H1 (cell line): ENCODE results near the gene UPF3A. TPM values are rescaled to one million over a fixed set of nuclear protein-coding genes. Genes with fewer than 3 reads are reported as not detected.

Source experiments
- CTCF ChIA-PET: fragments of 300-600 bp; sonication (Branson Sonifier 250); formaldehyde crosslinking; loops from one replicate; lab custom pipeline; 2021; ENCODE audit not compliant: partially characterized antibody; lab: Charles Lee
- POLR2A ChIA-PET: fragments of 300-600 bp; sonication (Branson Sonifier 250); formaldehyde crosslinking; loops from one replicate; lab custom pipeline; 2021; ENCODE audit warnings: inconsistent platforms; ENCODE audit not compliant: partially characterized antibody; lab: Charles Lee
- DNase-seq, 2 experiments: peaks; one replicate each; pipeline versions ENCODE4 v3.0.0 to v3.0.0-alpha.2; 2010 to 2022; ENCODE audit warnings: low spot score in 2 of 2, low read depth in 1 of 2, mixed read lengths in 1 of 2
- FAIRE-seq: peaks from 2 replicates; lab custom pipeline; 2011; peaks lifted over from hg19 to GRCh38; lab: Jason Lieb, UNC
- H2AFZ ChIP-seq: 2 replicates; pipeline ENCODE4 v1.8.1; 2012; ENCODE audit warnings: low read length, inconsistent platforms
- H2AK5ac ChIP-seq: 2 replicates; pipeline ENCODE4 v1.6.1; 2013; ENCODE audit warnings: low read depth, low read length
- H2BK120ac ChIP-seq: replicated peaks from 2 replicates; pipeline ENCODE3; 2013; ENCODE audit warnings: low read depth, low read length, inconsistent platforms
- H2BK12ac ChIP-seq: 2 replicates; pipeline ENCODE4 v1.6.1; 2013; ENCODE audit warnings: low read depth, low read length
- H2BK15ac ChIP-seq: 2 replicates; pipeline ENCODE4 v1.6.1; 2013; ENCODE audit warnings: low read length
- H2BK20ac ChIP-seq: 2 replicates; pipeline ENCODE4 v1.6.1; 2013; ENCODE audit warnings: low read length
- H2BK5ac ChIP-seq: 2 replicates; pipeline ENCODE4 v1.6.1; 2013; ENCODE audit warnings: low read depth, low read length
- H3K14ac ChIP-seq: 2 replicates; pipeline ENCODE4 v1.6.1; 2013; ENCODE audit warnings: inconsistent platforms; ENCODE audit not compliant: insufficient read length
- H3K18ac ChIP-seq: 2 replicates; pipeline ENCODE4 v1.6.1; 2013; ENCODE audit warnings: low read length; ENCODE audit errors: extremely low read depth
- H3K23ac ChIP-seq: 2 replicates; pipeline ENCODE4 v1.6.1; 2013; ENCODE audit warnings: inconsistent platforms; ENCODE audit not compliant: insufficient read length
- H3K23me2 ChIP-seq: 2 replicates; pipeline ENCODE4 v1.6.1; 2013; ENCODE audit warnings: low read depth, low read length
- H3K27ac ChIP-seq: 2 replicates; pipeline ENCODE4 v1.6.1; 2011; ENCODE audit warnings: low read depth, low read length, inconsistent platforms
- H3K27me3 ChIP-seq, 4 experiments: replicated peaks in 1 of 4; 1 replicate in 1 of 4; 2 replicates in 3 of 4; pipeline versions ENCODE4 v1.6.1 to v1.8.1; 2011 to 2013; ENCODE audit warnings: low read length in 3 of 4, mild to moderate bottlenecking in 3 of 4, inconsistent platforms in 2 of 4, mixed read lengths in 2 of 4, moderate library complexity in 1 of 4; ENCODE audit not compliant: control insufficient read depth in 3 of 4, insufficient read depth in 3 of 4; ENCODE audit errors: extremely low read depth in 1 of 4
- H3K36me3 ChIP-seq, 4 experiments: 2 replicates each; pipeline versions ENCODE4 v1.6.1 to v1.8.1; 2011 to 2013; ENCODE audit warnings: mild to moderate bottlenecking in 4 of 4, low read length in 3 of 4, moderate library complexity in 2 of 4, control low read depth in 1 of 4, inconsistent platforms in 1 of 4; ENCODE audit not compliant: insufficient read depth in 4 of 4, control insufficient read depth in 2 of 4
- H3K4ac ChIP-seq: replicated peaks from 2 replicates; pipeline ENCODE3; 2013; ENCODE audit warnings: low read length, low read depth, mixed read lengths, inconsistent platforms; ENCODE audit not compliant: insufficient read length
- H3K4me1 ChIP-seq, 4 experiments: replicated peaks in 1 of 4; 1 replicate in 1 of 4; 2 replicates in 3 of 4; pipeline versions ENCODE4 v1.6.1 to v1.8.1; 2011 to 2013; ENCODE audit warnings: low read length in 3 of 4, inconsistent platforms in 2 of 4, mixed read lengths in 1 of 4; ENCODE audit not compliant: insufficient read depth in 4 of 4, control insufficient read depth in 3 of 4
- H3K4me2 ChIP-seq, 2 experiments: 2 replicates each; pipeline versions ENCODE4 v1.6.1 to v1.8.1; 2011 to 2013; ENCODE audit warnings: low read depth in 2 of 2, low read length in 2 of 2, control low read depth in 1 of 2, inconsistent platforms in 1 of 2, mild to moderate bottlenecking in 1 of 2; ENCODE audit not compliant: insufficient read depth in 1 of 2
- H3K4me3 ChIP-seq, 4 experiments: fragments of 200-600, 300-600 bp in 1 of 4; sonication (generic), shearing (Covaris generic), sonication (Bioruptor Twin) in 1 of 4; 2 replicates each; pipeline versions ENCODE4 v1.5.1 to v1.8.1; 2011 to 2016; ENCODE audit warnings: low read length in 4 of 4, low read depth in 3 of 4, control low read depth in 2 of 4, inconsistent platforms in 2 of 4, mild to moderate bottlenecking in 2 of 4, mixed read lengths in 1 of 4, moderate library complexity in 1 of 4; ENCODE audit not compliant: insufficient read depth in 2 of 4; ENCODE audit errors: extremely low read depth in 1 of 4
- H3K56ac ChIP-seq: replicated peaks from 2 replicates; pipeline ENCODE3; 2013; ENCODE audit warnings: low read depth, mild to moderate bottlenecking, mixed read lengths, low read length, inconsistent platforms; ENCODE audit not compliant: insufficient read length
- H3K79me1 ChIP-seq: 2 replicates; pipeline ENCODE4 v1.6.1; 2013; ENCODE audit warnings: low read depth, low read length, control low read depth
- H3K79me2 ChIP-seq, 2 experiments: 2 replicates each; pipeline versions ENCODE4 v1.6.1 to v1.8.1; 2012 to 2013; ENCODE audit warnings: low read length in 2 of 2, mild to moderate bottlenecking in 2 of 2, inconsistent platforms in 1 of 2; ENCODE audit not compliant: insufficient read depth in 2 of 2, control insufficient read depth in 1 of 2
- H3K9ac ChIP-seq, 4 experiments: replicated peaks in 1 of 4; 1 replicate in 1 of 4; 2 replicates in 3 of 4; pipeline versions ENCODE4 v1.6.1 to v1.8.1; 2011 to 2013; ENCODE audit warnings: low read depth in 3 of 4, low read length in 3 of 4, control low read depth in 2 of 4, mild to moderate bottlenecking in 2 of 4, moderate library complexity in 2 of 4, inconsistent platforms in 1 of 4; ENCODE audit errors: extremely low read depth in 1 of 4
- H3K9me3 ChIP-seq, 2 experiments: 2 replicates each; pipeline versions ENCODE4 v1.6.1 to v1.8.1; 2012 to 2013; ENCODE audit warnings: mild to moderate bottlenecking in 2 of 2, moderate library complexity in 2 of 2, control low read depth in 1 of 2, inconsistent platforms in 1 of 2, low read depth in 1 of 2, low read length in 1 of 2, mixed read lengths in 1 of 2; ENCODE audit not compliant: insufficient read depth in 2 of 2
- H4K20me1 ChIP-seq, 2 experiments: replicated peaks in 1 of 2; 2 replicates each; pipeline versions ENCODE3 to v1.8.1; 2011 to 2013; ENCODE audit warnings: inconsistent platforms in 2 of 2, low read length in 2 of 2, mild to moderate bottlenecking in 1 of 2; ENCODE audit not compliant: insufficient read depth in 2 of 2, control insufficient read depth in 1 of 2
- H4K5ac ChIP-seq: 2 replicates; pipeline ENCODE4 v1.6.1; 2013; ENCODE audit warnings: low read length, low read depth, mixed read lengths, inconsistent platforms; ENCODE audit not compliant: insufficient read length
- H4K8ac ChIP-seq: 2 replicates; pipeline ENCODE4 v1.8.0; 2013; ENCODE audit warnings: mild to moderate bottlenecking, moderate library complexity, low read length, inconsistent platforms; ENCODE audit not compliant: insufficient read depth; ENCODE audit errors: extremely low read depth
- H4K91ac ChIP-seq: replicated peaks from 2 replicates; pipeline ENCODE3; 2013; ENCODE audit warnings: low read length, mixed read lengths, inconsistent platforms; ENCODE audit not compliant: insufficient read length
- BACH1 ChIP-seq: IDR thresholded peaks from 2 replicates; pipeline ENCODE4 v1.6.1; 2012; ENCODE audit warnings: low read length, improper control_type of control experiment
- CBX5 ChIP-seq: fragments of 300-800, 300-1000 bp; sonication (generic); IDR thresholded peaks from 2 replicates; pipeline ENCODE4 v1.7.1; 2016; ENCODE audit warnings: antibody characterized with exemption, low read length, low read depth
- RFX5 ChIP-seq: IDR thresholded peaks from 2 replicates; pipeline ENCODE4 v1.6.1; 2011; ENCODE audit warnings: low read depth, low read length, improper control_type of control experiment, borderline replicate concordance
- SP2 ChIP-seq: IDR thresholded peaks from 2 replicates; pipeline ENCODE4 v1.6.1; 2012; ENCODE audit warnings: mild to moderate bottlenecking, low read length, inconsistent platforms
- polyA plus RNA-seq, 7 experiments: library from polyadenylated mRNA; depleted of rRNA in 3 of 7; stranded (reverse) in 5 of 7; unstranded in 2 of 7; fragments of >200 nt in 5 of 7; fragments of 200-250 nt in 2 of 7; gene quantifications; 1 replicate in 5 of 7; 2 replicates in 1 of 7; 4 replicates in 1 of 7; pipeline versions ENCODE4 v1.2.1 to v1.2.3, GENCODE V29; 2011 to 2013; ENCODE audit warnings: missing spikeins in 2 of 7, mixed read lengths in 2 of 7
- total RNA-seq: library from RNA; stranded (reverse); fragmentation: NEBNext Ultra II Directional; extraction: Animal tissue kit (Norgen Biotek cat#: 25700); gene quantifications from 2 replicates; pipeline ENCODE4 v1.2.1, GENCODE V29; 2021
- TF ChIP-seq, protein P1 (sequence below): IDR thresholded peaks from 2 replicates; pipeline ENCODE4 v1.6.1; 2012; ENCODE audit warnings: inconsistent platforms
- TF ChIP-seq, protein P2 (sequence below): IDR thresholded peaks from 2 replicates; pipeline ENCODE4 v1.6.1; 2011; ENCODE audit warnings: low read depth, mild to moderate bottlenecking, low read length; ENCODE audit not compliant: insufficient read depth
- TF ChIP-seq, protein P3 (sequence below): IDR thresholded peaks from 2 replicates; pipeline ENCODE4 v1.6.1; 2011; ENCODE audit warnings: low read length, improper control_type of control experiment

UPF3A gene
- total and polyA plus RNA-seq, 2 of the 8 experiments (the other 6 are each of a cell fraction or from before 2014, with no cell fraction given) = 47.1 to 58.2 TPM

DNA sequence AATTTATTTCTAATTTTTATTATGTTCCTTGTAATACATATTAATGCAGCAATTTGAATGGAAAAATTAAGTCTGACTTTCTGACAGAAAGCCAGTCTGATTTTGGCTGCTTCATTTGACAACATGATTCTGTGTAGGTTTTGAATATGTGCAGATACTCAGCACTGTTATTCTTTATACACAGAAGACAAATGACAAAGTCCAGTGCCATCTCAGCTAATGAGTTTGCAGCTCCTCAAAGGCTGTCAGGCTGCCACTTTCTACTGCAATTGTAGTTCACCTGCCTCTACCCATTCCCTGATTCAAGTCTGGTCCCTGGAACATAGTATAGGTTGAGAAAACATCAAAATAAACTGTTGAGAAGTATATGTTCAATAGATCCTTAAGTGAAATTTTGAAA is 30.0 kb downstream of the UPF3A start:
- H3K36me3 ChIP-seq = peaks cover 0 to 6% (median 3%) of the 10 kb centered on the region in 4 experiments; a peak in 3 of 8 replicates
- H2BK120ac ChIP-seq = no peak overlapping the region
- H3K4me1 ChIP-seq = 0 out of 7 replicates have a peak, but pooled peaks cover 0 to 3% (median 0%) of the 10 kb centered on the region in 4 experiments
- no peak overlapping the region for H4K5ac ChIP-seq
- H3K23me2 ChIP-seq = peaks cover 4% of the 10 kb centered on the region; the same call in 1 of the 2 replicates
- H3K23ac ChIP-seq = no peak overlapping the region
- H2AFZ ChIP-seq = no peak overlapping the region
- H3K79me1 ChIP-seq = no peaks in the 10 kb centered on the region; the same call in 1 of the 2 replicates
- no peak overlapping the region for H3K56ac ChIP-seq
- H3K4me2 ChIP-seq = no peak overlapping the region
- no peak overlapping the region for H2BK15ac ChIP-seq
- ChIA-PET POLR2A (interaction anchor here (0.9 to 1.0 kb wide), 3 partner anchors 30 to 726 kb away, joined by 3 read pairs; partner anchors contain the start of gene UPF3A), CTCF (interaction anchor here (1.1 kb wide), 1 partner anchor 27 kb away, joined by 5 read pairs; no protein-coding TSS in a partner anchor)
- TF ChIP-seq, protein P1, sequence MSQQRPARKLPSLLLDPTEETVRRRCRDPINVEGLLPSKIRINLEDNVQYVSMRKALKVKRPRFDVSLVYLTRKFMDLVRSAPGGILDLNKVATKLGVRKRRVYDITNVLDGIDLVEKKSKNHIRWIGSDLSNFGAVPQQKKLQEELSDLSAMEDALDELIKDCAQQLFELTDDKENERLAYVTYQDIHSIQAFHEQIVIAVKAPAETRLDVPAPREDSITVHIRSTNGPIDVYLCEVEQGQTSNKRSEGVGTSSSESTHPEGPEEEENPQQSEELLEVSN = no peak
- TF ChIP-seq, protein P2, sequence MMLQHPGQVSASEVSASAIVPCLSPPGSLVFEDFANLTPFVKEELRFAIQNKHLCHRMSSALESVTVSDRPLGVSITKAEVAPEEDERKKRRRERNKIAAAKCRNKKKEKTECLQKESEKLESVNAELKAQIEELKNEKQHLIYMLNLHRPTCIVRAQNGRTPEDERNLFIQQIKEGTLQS = no peak
- TF ChIP-seq CBX5 (no peak), SP2 (no peak), BACH1 (no peak), RFX5 (no peak)
- TF ChIP-seq, protein P3, sequence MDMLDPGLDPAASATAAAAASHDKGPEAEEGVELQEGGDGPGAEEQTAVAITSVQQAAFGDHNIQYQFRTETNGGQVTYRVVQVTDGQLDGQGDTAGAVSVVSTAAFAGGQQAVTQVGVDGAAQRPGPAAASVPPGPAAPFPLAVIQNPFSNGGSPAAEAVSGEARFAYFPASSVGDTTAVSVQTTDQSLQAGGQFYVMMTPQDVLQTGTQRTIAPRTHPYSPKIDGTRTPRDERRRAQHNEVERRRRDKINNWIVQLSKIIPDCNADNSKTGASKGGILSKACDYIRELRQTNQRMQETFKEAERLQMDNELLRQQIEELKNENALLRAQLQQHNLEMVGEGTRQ = no peak
- no peak overlapping the region for H3K4me3 ChIP-seq
- FAIRE-seq (no peak), DNase-seq (no peak)
- no peak overlapping the region for H3K18ac ChIP-seq
- no peaks in the 10 kb centered on the region for H3K9me3 ChIP-seq
- H3K79me2 ChIP-seq = peaks cover 0 to 19% of the 10 kb centered on the region in 2 experiments
- no peak overlapping the region for H3K14ac ChIP-seq
- H2BK20ac ChIP-seq = no peak overlapping the region
- H4K20me1 ChIP-seq = peaks cover 0 to 2% of the 10 kb centered on the region in 2 experiments
- no peaks in the 10 kb centered on the region for H3K27me3 ChIP-seq
- no peak overlapping the region for H3K27ac ChIP-seq
- H3K9ac ChIP-seq = no peak overlapping the region
- H4K8ac ChIP-seq = no peak overlapping the region
- H2BK12ac ChIP-seq = no peak overlapping the region
- H2BK5ac ChIP-seq = no peak overlapping the region
- H3K4ac ChIP-seq = no peak overlapping the region
- H2AK5ac ChIP-seq = no peak overlapping the region
- no peak overlapping the region for H4K91ac ChIP-seq
